Measurements from ENCODE around the gene GIGYF2.
A peak's percentile ranks its signal among the peaks of the same experiment; 100 is the strongest.

GIGYF2 gene

DNA sequence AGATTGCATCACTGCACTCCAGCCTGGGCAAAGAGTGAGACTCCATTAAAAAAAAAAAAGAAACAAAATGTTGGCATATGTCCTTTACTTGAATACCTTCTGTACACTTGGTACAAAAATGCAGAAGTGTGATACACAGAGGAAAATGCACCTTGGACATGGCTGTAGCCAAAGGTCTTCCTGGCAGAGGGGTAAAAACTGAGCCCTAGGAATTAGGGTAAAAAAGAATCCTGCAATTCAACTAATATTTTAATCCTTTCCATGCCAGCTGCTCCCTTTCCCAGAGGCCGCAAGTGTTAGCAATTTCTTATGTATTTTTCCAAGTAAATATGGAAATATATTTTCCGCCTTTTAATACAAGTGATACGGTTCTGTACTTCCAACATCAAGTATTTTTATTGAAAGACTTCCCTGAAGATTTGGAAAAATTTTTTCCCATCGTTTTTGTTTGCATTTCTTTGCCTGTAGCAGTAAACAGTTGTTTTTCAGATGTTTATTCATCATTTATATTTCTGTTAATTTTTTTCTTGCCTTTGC is 53.1 kb downstream of the GIGYF2 start:
- FAIRE-seq, result no peak
- no peak for DNase-seq (ENCODE audit: insufficient read length, low spot score)

DNA sequence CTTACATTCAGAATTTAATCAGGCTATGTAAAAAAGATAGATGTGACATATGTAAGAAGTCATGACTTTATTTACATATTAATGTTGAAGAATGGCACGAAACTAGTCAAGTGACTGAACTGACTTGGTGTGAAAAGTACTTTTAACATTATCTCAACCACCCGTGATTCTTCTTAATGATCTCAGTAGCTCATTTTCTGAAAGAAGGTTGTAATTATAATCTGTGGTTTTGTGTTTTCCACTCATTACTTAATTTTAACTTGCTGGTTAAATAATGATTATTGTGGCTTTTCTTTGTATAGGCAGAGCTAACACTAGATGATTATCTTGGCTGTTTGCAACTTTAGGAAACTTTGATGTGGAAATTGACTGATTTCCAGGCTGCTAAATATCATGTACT is 60.8 kb downstream of the GIGYF2 start:
- FAIRE-seq (no peak), DNase-seq (ENCODE audit: insufficient read length, low spot score) (no peak)

DNA sequence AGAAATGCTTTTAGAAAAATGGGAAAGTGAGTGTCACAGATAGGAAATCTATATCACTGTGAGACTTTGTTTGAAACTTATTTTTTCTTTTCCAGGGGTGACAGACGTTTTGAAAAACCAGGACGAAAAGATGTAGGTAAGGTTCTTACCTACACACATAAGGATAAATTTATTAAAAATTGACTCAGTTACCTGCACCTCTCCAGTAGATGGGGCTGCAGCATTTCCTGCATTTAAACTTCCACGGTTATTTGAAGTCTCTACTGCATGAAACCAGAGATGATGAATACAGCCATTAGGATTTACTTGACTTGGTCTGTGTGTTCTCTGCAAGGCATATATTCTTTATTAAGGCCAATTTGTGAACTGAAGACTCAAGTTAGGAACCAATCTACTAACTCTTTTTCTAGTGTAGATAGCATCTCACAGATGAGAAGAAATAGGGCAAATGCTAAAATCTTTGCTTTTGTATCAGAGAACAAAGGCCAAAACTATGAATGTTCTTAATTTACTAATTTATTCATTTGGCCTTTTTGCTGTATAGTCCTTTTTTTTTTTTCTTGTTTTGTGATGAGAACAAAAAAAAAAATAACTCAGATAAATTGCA is 64.3 kb downstream of the GIGYF2 start:
- no peak for DNase-seq (ENCODE audit: insufficient read length, low spot score)
- FAIRE-seq, result peak; percentile 83

DNA sequence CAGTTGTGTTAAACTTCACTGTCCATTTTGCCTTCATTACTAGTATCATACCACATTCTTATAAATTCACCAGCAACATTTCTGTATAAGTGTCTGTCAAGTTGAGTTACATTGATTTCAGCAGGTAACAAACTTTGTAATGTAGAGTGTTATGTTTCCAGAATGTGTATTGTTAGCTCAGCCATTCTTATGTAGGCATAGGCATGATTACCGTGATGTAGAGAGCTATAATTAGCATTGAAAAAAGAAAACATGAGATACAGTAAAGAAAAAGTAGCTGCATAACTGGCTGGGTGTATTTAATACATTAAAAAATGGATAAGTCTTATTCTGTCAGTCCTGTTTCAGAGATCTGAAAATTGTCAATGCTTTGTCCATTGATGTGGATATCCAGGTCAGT is 70.7 kb downstream of the GIGYF2 start:
- FAIRE-seq, result peak; percentile 91
- no peak for DNase-seq (ENCODE audit: insufficient read length, low spot score)

DNA sequence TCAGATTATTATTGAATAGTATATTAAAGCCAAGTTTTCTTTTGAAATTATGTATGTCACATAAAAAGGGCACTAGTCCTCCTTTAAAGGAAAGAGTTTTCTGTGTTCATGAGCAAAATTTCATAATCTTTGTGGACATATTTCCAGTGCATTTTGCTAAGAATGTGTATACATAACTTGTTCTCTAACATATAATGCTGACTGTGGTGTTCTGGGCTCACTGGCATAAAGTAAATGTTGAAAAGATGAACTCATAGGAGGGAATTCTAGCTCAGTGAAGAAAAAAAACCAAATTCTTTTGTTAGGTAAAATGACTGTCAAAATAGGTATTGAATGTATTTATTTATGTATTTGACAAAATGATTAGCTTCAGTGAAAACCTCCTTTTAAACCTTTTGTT is 73.1 kb downstream of the GIGYF2 start:
- no peak for FAIRE-seq
- no peak for DNase-seq (ENCODE audit: insufficient read length, low spot score)

DNA sequence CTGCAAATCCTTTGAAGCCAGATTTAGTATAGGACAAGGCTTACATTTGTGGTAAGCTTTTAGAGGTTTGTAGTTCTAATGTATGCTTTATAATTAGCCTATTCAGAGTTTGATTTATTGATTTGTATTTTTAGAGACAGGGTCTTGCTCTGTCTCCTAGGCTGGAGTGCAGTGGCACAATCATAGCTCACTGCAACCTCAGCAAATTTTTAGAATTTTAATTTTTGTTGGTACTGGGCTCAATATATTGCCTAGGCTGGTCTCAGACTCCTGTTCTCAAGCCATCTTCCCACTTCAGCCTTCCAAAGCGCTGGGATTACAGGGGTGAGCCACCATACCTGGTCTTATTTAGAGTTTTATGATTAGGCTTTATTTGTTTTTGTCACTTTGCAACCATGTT is 74.7 kb downstream of the GIGYF2 start:
- peak; percentile 75 for FAIRE-seq
- DNase-seq (ENCODE audit: insufficient read length, low spot score), result no peak

DNA sequence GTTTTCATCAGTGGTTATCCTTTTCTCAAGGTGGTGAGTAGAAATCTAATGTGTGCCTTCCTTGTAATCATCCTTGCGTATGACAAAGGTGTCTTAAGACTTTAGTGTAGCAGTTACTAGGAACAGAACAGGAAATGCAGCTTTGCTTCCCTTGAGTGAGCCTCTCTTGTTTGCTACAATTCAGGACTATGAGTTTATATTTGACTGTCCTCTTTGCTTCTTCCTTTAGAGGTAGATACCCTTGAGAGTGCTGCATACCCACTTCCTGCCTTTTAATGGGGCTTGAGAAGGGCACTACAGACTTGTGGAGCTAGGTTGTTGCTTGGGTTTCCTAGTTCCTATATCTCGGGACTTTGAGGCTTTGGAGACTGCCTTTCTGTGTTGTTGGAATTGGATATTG is 75.4 kb downstream of the GIGYF2 start:
- peak; percentile 93 for FAIRE-seq
- peak; percentile 6 for DNase-seq (ENCODE audit: insufficient read length, low spot score)

DNA sequence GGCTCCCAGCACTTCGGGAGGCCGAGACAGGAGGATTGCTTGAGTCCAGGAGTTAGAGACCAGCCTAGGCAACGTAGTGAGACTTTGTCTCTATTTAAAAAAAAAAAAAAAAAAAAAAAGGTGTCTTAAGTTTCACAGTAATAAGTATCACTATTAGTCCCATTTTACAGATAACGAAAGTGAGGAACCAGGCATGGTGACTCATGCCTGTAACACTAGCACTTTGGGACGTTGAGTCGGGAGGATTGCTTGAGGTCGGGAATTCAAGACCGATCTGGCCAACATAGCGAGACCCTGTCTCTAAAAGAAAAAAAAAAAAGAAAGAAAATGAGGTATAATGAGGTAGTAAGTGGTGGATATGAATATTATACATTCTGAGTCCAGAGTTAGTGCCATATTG is 76.7 kb downstream of the GIGYF2 start:
- FAIRE-seq, result peak; percentile 91
- DNase-seq (ENCODE audit: insufficient read length, low spot score), result no peak

DNA sequence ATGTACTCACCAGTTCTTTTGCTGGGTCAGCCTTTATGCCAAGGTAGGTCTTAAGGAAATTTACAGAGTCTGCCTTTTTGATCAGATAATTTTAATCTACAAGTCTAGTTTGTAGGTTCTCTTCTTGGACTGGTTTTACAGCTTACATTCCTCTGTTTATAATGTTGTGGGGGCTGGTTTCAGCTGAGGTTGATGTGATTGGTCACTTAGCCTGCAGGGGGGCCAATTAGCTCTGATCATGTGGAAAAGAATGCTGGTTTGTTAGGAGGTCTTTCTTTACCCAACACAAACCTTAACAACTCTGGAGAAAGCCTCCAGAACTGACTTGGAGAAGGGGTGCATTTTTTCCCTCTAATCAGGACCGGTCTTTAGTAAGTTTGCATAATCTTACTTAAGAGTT is 79.3 kb downstream of the GIGYF2 start, which contains the start of gene KCNJ13:
Gene KCNJ13 (minus strand): TSS at position 131 of the 400 bp plus-strand sequence. CDS start 5,203 bp downstream, outside the sequence.
- DNase-seq (ENCODE audit: insufficient read length, low spot score) (no peak), FAIRE-seq (no peak)

DNA sequence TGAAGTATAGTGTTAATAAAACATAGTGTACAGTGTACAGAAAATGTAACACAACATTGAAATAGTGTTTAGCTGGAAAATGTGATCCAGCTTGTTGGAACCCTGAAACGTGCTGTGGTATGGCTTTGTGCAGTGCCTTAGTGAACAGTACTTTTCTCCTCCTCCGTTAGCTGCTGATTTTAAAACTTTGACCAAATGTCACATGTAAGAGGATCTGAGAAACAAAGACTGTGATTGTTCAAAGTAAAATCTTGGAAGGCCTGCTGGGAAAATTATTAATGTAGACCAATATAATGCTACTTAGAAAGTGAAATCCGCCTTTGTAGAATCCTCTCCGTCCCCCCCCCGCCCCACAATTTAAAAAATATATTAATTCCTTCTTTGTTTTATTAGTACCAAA is 80.1 kb downstream of the GIGYF2 start:
- no peak for DNase-seq (ENCODE audit: insufficient read length, low spot score)
- peak; percentile 65 for FAIRE-seq

DNA sequence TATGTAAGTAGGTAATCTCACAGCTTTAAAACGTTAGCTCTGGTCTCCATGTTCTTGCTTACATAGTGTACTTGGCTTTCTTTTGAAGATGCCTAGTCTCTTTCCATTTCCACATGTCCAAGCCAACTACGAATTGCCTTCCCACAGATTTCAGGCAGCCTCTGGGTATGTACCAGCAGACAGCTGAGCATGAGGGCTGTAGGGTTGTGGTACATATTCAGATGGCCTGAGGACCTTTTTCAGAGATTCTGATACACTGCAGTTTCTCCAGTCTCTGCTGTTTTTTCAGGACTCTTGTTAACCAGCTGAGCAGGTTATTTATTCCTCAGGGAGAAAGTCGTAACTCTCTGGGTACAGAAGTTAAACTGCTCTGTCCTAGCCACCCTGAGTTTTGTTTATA is 82.3 kb downstream of the GIGYF2 start:
- FAIRE-seq (no peak), DNase-seq (ENCODE audit: insufficient read length, low spot score) (no peak)

DNA sequence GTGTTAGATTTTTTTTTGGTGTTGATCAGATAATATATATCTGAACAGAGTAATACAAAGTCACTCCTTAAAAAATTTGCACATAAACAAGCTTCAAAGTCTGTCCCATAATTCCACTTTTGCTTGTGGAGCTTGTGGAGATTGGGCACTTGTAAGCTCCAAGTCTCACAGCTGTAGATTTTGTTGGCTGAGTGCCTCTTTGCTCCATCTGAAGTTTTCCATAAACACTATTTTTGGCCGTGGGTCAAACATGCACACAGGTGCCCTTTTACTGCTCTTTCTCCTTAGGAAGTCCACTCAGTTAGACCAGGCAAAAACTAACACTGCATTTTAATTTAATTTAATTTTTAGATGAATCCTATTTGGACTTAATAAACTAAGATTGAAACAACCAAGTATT is 82.8 kb downstream of the GIGYF2 start:
- FAIRE-seq, result peak; percentile 67
- no peak for DNase-seq (ENCODE audit: insufficient read length, low spot score)

DNA sequence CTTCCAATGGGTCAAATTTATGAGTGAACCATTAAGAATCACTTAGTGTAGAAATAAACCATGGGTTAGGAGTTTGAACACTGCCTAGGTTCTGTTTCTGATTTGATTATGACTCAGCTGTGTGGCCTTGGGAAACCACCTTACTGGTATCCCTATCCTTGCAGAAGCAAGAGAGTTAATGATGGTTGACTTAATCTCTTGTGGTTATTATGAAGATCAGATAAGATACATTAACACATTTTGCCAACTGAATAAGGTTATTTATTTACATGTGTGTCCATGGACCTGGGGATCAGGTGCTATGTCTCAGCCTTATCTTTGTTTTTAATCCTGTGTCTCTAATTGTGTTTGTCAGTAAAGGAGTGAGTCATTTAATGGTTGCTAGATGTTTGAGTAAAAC is 84.6 kb downstream of the GIGYF2 start:
- peak; percentile 88 for FAIRE-seq
- DNase-seq (ENCODE audit: insufficient read length, low spot score), result peak; percentile 10

DNA sequence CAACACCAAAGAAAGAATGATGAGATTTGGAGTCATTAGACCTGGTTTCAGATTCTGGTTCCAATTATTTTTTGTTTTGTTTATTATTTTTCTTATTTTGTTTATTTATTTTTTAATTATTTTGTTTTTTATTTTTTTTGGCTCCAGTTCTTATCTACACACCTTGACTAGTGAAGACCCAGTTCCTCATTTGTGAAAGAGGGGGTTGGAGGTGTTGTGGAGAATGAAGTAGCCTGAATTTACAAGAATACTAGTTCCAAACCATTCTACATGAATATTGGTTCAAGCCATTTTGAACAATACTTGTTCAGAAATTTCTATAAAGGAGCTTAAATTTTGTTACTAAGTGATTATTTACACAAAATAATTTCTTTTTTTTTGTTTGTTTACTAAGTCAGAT is 86.1 kb downstream of the GIGYF2 start:
- FAIRE-seq (no peak), DNase-seq (ENCODE audit: insufficient read length, low spot score) (no peak)

DNA sequence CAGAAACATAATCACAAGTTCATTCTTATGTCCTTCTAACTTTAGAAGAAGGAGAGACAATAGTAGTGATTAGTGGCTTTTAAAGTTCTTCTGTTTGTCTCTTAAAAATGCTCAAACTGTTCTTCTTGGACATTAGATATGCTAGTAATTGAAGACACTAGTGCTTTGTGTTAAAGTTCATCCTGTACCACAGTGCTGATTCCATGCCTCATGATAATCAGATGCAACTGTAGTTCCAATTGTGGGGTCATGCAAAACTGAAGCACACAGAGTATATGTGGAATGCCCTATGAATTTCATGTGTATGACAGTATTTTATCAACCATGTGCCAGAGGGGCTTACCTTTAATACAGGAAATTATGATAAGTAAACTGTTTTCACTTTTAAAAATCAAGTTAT is 90.7 kb downstream of the GIGYF2 start:
- DNase-seq (ENCODE audit: insufficient read length, low spot score), result no peak
- no peak for FAIRE-seq

DNA sequence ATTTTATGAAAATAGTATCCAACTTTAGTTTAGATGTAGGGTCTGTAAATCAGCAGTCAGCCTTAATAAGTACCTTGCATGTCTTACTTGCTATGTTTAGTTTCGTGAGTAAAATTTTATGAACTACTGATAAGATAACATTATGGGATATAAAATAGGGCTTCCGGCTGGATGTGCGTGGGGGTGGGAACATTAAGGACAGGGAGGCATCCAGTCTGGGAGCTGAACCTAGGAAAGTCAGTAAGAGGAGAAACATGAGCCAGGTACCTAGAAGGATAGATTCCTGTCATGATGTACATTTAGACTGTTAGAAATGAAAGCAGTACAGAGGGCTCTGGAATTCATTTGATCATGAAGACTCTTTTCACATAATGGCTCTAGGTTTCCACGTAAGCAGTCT is 92.0 kb downstream of the GIGYF2 start:
- DNase-seq (ENCODE audit: insufficient read length, low spot score) (no peak), FAIRE-seq (no peak)

DNA sequence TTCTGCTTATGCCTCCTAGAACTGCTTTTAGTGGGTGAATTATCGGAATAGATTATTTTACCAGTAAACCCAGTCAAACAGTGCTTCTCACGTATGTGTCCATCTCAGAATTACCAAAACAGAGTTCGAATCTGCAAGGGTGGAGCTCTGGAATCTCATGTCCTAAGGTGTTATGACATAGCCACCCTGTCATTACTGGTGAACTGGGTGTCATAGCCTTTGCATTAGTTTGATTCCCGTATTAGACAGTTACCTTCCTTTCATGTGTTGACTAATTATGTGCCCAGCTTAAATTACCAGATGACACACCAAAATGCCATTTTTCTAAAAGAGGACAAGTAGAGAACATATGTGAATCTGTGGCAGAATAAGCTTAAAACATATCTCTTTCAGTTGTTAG is 94.4 kb downstream of the GIGYF2 start:
- DNase-seq (ENCODE audit: insufficient read length, low spot score), result no peak
- no peak for FAIRE-seq

DNA sequence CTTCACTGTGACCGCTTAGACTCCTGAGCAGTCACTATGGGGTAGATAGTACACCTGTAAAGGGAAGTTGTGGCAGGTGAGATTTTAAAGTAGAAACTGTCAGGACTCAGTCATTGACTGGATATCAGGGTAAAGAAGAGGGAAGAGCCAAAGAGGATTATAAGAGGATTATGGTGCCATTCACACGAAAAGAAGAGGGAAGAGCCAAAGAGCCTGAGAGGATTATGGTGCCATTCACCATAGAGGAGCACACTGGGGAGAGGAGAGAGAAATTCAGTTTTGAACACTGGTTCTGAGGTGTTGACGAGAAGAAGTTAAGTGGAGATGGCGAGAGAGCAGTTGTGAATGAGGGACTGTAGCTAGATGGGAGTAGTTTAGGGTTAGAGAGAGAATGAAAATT is 96.1 kb downstream of the GIGYF2 start:
- FAIRE-seq, result no peak
- DNase-seq (ENCODE audit: insufficient read length, low spot score), result no peak

DNA sequence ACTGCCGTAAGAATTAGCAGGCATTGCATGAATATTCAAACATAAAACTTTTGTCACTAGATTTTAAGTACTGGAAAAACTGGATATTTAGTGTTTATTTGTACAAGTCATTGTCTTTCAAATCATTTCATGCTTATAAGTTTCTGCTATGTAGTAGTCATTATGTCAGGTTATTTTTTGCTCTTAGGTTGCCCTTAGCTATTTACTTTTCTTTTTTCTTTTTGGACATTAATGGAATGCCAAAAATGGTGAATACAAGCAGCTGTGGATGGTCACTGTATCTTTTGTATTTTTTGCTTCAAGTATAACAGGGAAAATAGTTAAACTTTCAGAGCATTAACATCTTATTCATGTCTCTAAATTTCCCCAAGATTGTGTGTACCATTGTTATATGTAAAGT is 97.8 kb downstream of the GIGYF2 start:
- DNase-seq (ENCODE audit: insufficient read length, low spot score) (no peak), FAIRE-seq (no peak)

DNA sequence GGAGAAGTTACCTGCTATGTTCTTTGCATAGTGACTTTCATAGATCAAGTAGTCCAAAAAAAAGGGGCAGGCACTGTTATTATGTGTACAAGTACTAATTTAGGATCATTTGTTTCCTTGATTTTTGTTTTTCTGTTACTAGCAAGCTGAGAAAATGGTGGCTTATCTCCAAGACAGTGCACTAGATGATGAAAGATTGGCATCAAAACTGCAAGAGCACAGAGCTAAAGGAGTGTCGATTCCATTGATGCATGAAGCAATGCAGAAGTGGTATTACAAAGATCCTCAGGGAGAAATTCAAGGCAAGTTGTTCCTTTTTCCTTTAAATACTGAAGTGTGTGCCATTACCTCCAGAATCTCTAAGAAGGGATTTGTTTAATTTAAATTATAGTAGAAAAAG is 98.8 kb downstream of the GIGYF2 start:
- FAIRE-seq (no peak), DNase-seq (ENCODE audit: insufficient read length, low spot score) (no peak)

DNA sequence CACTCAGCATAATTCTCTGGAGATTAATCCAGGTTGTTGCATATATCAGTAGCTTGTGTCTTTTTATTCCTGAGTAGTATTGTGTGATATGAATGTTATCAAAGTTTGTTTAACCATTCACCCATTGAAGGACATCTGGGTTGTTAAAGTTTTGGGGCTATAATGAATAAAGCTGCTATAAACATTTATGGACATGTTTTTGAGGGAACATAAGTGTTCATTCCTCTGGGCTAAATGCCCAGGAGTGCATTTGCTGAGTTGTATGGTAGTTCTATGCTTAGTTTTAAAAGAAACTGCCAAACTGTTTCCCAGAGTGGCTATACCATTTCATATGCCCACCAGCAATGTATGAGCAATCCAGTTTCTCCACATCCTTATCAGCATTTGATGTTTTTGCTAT is 101.1 kb downstream of the GIGYF2 start:
- no peak for DNase-seq (ENCODE audit: insufficient read length, low spot score)
- FAIRE-seq, result no peak

DNA sequence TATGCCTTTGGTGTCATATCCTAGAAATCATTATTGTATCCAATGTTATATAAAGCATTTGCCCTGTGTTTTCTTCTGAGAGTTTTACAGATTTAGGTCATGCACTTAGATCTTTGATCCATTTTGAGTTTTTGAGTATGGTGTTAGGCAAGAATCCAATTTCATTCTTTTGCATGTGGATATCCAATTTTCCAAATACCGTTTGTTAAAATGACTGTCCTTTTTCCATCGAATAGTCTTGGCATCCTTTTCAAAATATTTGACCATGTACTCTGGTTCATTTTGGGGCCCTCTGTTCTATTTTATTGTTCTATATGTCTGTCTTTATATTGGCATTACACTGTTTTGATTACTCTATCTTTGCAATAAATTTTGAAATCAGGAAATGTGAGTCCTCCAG is 103.0 kb downstream of the GIGYF2 start:
- FAIRE-seq, result no peak

DNA sequence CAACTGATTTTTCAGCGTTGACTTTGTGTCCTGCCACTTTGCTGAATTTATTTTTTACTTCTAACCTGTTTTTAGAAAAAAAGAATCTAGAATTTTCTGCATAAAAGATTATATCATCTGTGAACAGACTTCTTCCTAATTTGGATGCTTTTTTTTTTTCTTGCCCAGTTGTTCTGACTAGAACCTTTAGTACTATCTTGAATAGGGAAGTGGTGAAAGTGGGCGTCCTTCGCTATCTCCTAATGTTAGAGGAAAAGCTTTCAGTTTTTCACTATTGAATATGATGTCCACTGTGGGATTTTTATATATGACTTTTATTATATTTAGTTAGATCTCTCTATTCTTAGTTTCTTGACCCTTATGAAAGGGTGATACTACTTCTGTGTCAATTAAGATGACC is 105.0 kb downstream of the GIGYF2 start:
- DNase-seq (ENCODE audit: insufficient read length, low spot score), result no peak
- no peak for FAIRE-seq

More for the DNA sequence above, 103.0 kb downstream of the GIGYF2 start:
- no peak for DNase-seq (ENCODE audit: insufficient read length, low spot score)

All from GM19239 (cell line).